ENCODE results near the gene RLN1.
"Not testable (repeated sequence)": the region's sequence is repeated elsewhere in the genome, so short reads cannot be mapped to it uniquely, and the experiment has no call there.

Gene RLN1

GRCh38 chr9:5355226-5355625 is 15.6 kb upstream of the RLN1 start:
- TF ChIP-seq CTCF (IDR thresholded peaks at IDR 0.05; ENCODE audit: low read depth, low read length, missing control alignments): no peak
- in situ Hi-C loops (cut with HindIII; ENCODE audit: low sequenced_read_pairs): no loop called here
- no peak for DNase-seq (ENCODE audit: low read depth)
- H3K4me3 ChIP-seq (ENCODE audit: low read depth, low read length): no peak overlapping the region

GRCh38 chr9:5354184-5354583 is 14.5 kb upstream of the RLN1 start:
- no peak for DNase-seq (ENCODE audit: low read depth)
- in situ Hi-C loops (cut with HindIII; ENCODE audit: low sequenced_read_pairs): no loop called here
- TF ChIP-seq CTCF (IDR thresholded peaks at IDR 0.05; ENCODE audit: low read depth, low read length, missing control alignments): no peak
- no peak overlapping the region for H3K4me3 ChIP-seq (ENCODE audit: low read depth, low read length)

GRCh38 chr9:5352637-5353248 is 13.1 kb upstream of the RLN1 start:
- in situ Hi-C loops (cut with HindIII; ENCODE audit: low sequenced_read_pairs): no loop called here
- no peak for TF ChIP-seq CTCF (IDR thresholded peaks at IDR 0.05; ENCODE audit: low read depth, low read length, missing control alignments)
- DNase-seq (ENCODE audit: low read depth): no peak
- no peak overlapping the region for H3K4me3 ChIP-seq (ENCODE audit: low read depth, low read length)

GRCh38 chr9:5336688-5337087 is 3.0 kb downstream of the RLN1 start:
- in situ Hi-C loops (cut with HindIII; ENCODE audit: low sequenced_read_pairs): no loop called here
- DNase-seq (ENCODE audit: low read depth): no peak
- no peak overlapping the region for H3K4me3 ChIP-seq (ENCODE audit: low read depth, low read length)
- TF ChIP-seq CTCF (IDR thresholded peaks at IDR 0.05; ENCODE audit: low read depth, low read length, missing control alignments): no peak

GRCh38 chr9:5331276-5331675 is 8.4 kb downstream of the RLN1 start:
- in situ Hi-C loops (cut with HindIII; ENCODE audit: low sequenced_read_pairs); H3K4me3 ChIP-seq (ENCODE audit: low read depth, low read length); DNase-seq (ENCODE audit: low read depth): not testable (repeated sequence)

- no peak overlapping the region for H3K4me3 ChIP-seq (ENCODE audit: low read depth, low read length)
- DNase-seq (ENCODE audit: low read depth): no peak
- TF ChIP-seq CTCF (IDR thresholded peaks at IDR 0.05; ENCODE audit: low read depth, low read length, missing control alignments): no peak
- in situ Hi-C loops (cut with HindIII; ENCODE audit: low sequenced_read_pairs): loop anchor here (5.0 kb wide), 1 partner anchor 35 kb away; no protein-coding TSS in a partner anchor
Observed at GRCh38 chr9:5326893-5327548, 12.7 kb downstream of the RLN1 start.

- no peak for DNase-seq (ENCODE audit: low read depth)
- no peak overlapping the region for H3K4me3 ChIP-seq (ENCODE audit: low read depth, low read length)
- in situ Hi-C loops (cut with HindIII; ENCODE audit: low sequenced_read_pairs): loop anchor here (5.0 kb wide), 1 partner anchor 36 kb away; no protein-coding TSS in a partner anchor
- no peak for TF ChIP-seq CTCF (IDR thresholded peaks at IDR 0.05; ENCODE audit: low read depth, low read length, missing control alignments)
Observed at GRCh38 chr9:5326187-5326586, 13.5 kb downstream of the RLN1 start.

GRCh38 chr9:5321601-5322000 is 18.1 kb downstream of the RLN1 start:
- in situ Hi-C loops (cut with HindIII; ENCODE audit: low sequenced_read_pairs); H3K4me3 ChIP-seq (ENCODE audit: low read depth, low read length); DNase-seq (ENCODE audit: low read depth): not testable (repeated sequence)

All from astrocyte of the cerebellum (primary cell).